T1000 (cell line): ENCODE data around the gene BRINP1.

Source experiments
- DNase-seq: peaks from one replicate; lab custom pipeline; 2025; ENCODE audit warnings: mixed read lengths; lab: John Stamatoyannopoulos, UW

The BRINP1 gene

DNA sequence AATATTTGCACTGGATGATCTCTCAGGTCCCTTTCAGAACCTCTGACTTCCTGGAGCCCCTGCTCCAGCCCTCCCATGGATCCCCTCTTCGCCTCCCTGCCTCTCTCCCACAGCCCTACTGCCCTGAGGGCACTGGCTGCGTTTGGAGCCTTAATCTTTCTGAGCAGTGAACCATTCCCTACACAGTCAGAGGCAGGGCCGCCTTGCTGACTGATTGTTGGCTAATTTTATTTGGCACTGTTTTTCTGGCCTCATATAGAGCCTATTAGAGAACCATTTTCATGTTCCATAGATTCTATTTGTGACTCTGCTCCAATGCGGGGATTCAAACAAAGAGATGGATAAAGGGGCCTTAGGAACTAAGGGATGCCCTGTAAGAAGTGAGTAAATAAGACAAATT is 91.1 kb downstream of the BRINP1 start:
- no peak for DNase-seq

GRCh38 chr9:119273984-119274665 is 95.1 kb downstream of the BRINP1 start:
- DNase-seq = no peak

DNA sequence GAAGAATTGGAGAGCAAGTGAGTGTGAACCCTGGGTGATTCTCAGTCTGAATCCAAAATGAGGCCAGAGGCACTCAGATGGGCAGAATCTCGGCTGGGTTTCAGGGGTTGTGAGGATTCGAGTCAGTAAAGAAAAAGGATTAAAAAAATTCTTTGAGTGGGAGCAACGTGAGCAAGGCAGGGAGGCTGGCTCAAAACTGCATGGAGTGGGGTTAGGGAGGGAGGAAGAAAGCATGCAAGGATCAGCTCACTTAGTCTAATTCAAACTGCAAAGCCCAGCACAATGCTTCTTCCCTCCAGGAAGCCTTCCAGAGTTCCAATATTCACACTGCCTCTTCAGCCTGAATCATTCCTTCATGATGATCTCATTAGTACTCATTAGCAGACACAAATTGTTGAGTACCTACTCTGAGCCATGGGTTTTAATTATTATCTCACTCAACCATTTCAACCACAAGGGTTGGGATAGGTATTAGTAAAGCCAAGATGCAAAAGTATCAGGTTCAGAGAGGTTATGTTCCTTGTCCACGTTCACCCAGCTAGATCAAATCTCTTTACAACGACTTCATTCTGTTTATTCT is 95.8 kb downstream of the BRINP1 start:
- no peak for DNase-seq

DNA sequence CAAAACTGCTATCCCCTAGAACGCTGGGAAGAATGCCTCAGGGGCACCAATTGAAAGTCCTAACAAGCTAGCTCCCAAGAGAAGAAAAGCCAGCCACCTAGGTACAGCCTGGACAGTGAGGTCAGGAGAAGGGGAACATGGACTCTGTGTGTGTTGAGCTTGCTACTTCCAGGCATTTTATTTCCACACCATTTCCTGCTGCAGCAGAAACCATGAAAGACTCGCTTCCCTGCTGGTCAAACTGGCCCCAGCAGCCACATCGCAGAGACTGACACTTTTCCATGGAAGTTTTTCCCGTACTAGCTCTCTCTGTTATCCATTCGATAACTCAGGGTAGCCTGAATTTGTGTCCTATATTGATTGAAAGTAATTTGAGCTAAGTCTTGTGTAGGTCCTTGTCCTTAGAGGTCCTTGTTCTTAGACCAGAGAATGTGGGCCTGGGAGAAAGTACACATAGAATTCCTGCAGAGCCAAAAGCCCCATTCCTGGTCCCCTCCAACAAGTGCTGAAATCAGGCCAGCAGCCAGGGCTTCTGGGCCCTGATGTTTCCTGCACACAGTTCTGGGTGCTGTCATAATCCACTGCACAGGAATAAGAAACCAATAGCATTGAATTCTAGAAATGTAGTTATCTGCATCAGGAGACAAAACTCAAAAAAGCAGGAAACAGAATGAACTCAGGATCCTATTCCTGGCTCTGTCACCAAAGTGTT is 96.6 kb downstream of the BRINP1 start:
- DNase-seq = no peak

- DNase-seq = no peak
Measured at GRCh38 chr9:119268985-119269384, 100.2 kb downstream of the BRINP1 start.

- DNase-seq = no peak
Measured at GRCh38 chr9:119264165-119264564, 105.1 kb downstream of the BRINP1 start.

- DNase-seq = no peak
Measured at GRCh38 chr9:119257592-119257991, 111.6 kb downstream of the BRINP1 start.

GRCh38 chr9:119255116-119255515 is 114.1 kb downstream of the BRINP1 start:
- no peak for DNase-seq

DNA sequence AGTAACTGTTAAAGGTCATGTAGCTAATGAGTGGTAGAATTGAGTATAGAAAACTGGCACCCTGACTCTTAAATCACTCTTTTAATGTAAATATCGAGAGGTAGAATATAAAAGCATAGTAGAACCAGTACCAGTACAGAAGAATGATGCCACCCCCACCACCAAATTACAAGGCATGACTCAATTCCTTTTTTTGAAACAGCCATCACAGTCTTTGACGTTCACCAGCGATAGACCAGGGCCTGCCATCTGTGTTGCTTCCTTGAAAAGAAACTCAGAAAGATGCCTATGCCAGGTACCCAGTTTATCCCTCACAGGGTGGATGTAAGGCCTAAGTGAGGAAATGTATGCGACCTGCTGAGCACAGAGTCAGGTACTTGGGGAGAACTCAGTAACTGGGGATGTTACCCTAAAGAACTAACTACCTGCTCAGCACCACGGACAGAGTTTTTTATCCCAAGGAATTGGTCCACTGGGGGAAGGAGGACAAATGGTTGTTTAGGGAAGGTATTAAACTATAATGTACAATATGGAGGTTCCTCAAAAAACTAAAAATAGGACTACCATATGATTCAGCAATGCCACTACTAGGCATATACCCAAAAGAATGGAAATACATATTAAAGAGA is 116.5 kb downstream of the BRINP1 start:
- no peak for DNase-seq

DNA sequence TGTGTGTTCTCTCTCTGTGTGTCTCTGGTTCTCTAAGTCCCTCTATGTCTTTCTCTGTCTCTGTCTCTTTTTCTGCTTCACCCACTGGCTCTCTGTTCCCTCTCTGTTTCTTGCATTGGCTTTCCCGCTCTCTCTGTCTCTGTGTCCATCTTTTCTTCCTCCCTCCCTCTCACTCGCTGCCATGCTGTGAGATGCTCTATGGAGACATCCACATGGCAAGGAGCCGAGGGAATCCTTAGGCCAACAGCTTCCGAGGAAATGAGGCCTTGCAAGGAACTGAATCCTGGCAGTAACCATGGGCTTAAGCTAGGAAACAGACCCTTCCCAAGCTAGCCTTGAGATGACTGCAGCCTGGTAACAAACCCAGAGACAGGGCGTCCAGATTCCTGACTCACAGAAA is 117.3 kb downstream of the BRINP1 start:
- DNase-seq = no peak

DNA sequence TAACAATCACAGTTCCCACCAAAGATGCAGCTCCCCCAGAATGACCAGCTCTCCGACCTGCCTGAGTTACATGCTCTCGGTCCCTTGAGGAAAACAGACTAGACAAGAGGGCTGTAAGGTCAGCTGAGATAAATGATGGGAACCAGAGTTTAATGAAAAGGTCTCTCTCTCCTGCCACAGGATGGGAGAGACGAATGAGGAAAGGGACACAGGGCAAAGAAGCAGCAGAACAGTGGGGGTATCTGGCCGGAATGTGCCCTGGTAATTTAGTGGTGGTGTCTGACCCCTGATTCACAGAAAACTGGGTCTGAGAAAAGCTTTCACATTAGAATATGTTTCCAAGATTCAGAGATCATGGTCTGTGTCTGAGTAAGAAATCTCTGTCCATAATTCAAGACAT is 118.5 kb downstream of the BRINP1 start:
- DNase-seq = no peak

GRCh38 chr9:119240546-119240945 is 128.7 kb downstream of the BRINP1 start:
- DNase-seq = no peak

DNA sequence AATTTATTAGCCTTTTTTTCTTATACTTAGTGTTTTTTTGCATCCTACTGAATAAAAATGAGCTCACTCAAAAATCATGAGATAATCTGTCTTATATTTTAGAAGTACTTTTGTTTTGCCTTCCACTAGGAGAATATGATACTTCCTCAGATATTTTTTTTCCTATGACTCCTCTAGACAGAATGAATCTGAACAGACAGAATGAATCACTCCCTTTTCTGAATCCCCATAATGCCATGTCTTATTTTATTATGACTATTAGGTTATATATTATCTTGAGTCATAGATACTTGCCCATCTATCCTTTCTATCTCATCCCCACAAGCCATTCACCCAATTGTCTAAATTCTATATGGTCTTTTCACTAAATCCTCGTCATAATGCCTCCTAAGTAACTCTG is 134.6 kb downstream of the BRINP1 start:
- no peak for DNase-seq

DNA sequence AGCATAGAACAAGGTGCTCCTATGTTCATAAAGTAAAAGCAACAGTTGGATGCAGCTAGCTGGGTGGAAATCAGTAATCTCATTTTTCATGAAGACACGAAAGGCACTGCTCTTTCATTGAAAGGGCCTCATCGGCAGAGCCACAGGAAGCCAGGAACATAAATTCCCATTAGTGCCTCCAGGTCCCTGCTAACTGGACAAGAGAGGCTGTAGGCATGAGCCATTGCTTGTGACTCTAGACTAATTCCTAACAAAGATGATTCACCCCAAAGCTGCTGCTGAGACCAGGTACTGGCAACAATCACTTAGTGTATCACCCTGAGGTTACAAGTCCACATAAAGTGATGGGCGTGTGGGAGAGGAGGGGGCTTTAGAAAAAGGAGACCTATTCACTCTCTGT is 141.8 kb downstream of the BRINP1 start:
- no peak for DNase-seq

GRCh38 chr9:119224431-119224830 is 144.8 kb downstream of the BRINP1 start:
- no peak for DNase-seq

DNA sequence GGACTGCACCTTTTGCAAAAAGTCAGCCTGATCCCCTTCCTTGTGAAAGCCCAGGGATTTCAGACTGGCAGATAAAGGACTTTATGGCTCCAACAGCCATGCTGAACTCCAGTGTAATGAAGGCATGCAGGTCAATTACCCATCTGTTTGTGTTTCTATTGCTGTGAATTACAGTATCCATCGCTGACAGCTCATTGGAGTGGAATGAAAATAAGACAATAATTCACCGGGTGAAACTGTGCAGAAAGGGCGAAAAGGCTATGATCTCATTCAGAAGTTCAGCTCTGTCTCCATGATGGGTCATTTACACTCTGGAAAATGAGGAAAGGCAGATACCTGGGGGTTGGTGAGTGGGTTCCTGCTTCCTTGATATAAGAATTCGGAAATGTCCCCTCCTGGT is 148.0 kb downstream of the BRINP1 start:
- DNase-seq = no peak

- DNase-seq = no peak
Measured at GRCh38 chr9:119218293-119218692, 150.9 kb downstream of the BRINP1 start.

- DNase-seq = no peak
Measured at GRCh38 chr9:119216651-119217331, 152.4 kb downstream of the BRINP1 start.

GRCh38 chr9:119215651-119216050 is 153.6 kb downstream of the BRINP1 start:
- DNase-seq = no peak

DNA sequence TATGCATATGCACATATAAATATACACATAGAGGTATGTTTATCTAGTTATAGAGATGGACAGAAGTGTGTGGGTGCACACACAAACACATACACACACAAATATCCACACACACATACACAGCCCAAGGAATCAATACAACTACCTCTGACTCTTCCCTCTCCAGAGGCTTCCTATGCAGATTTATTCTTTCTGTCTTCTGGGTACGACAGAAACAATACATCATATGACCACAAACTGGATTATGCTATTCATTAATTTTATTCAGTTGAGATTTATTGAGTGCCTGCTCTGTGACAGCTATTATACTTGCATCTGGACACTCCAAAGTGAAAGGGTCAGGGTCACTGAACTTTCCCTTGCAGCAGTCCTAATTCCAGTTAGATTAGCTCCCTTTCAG is 155.8 kb downstream of the BRINP1 start:
- no peak for DNase-seq

DNA sequence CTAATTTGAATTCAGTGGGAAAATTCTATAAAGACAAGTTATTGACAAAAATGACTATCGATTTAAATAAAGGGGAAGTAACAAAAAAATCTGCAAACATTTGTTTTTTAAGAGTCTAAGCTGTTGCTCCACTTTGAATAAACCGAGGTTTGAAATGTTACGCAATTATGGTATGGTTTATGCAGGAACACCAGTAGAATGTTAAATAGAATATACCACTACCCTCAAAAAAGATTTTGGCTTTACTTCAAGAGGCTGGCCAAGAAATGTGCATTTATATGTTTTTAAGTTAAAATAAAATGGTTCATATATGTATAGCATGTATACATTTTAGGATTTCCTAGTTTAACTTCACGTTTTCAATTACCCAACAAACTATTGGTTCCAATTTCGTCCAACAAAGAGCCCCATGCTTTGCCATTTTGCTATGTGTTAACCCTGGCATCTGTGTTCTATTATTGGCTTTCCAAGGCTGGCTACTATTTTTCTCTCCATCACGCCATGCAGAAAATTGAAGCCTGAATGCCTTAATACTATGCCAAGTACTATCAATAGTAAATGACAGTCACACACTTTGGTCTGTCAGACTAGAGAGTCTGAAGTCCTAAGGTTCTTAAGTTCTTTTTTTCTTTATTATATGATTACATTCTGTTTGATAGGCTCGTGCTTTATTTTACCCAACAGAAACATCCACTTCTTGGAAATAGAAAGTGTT is 171.2 kb downstream of the BRINP1 start:
- DNase-seq = no peak

- DNase-seq = no peak
Measured at GRCh38 chr9:119195521-119195920, 173.7 kb downstream of the BRINP1 start.
